ENCODE measurements around the gene PPP1R11.

PPP1R11 gene

GRCh38 chr6:30062471-30063178, 4.4 kb upstream of the PPP1R11 start:
- no peak for DNase-seq

GRCh38 chr6:30063315-30063714, 3.7 kb upstream of the PPP1R11 start:
- no peak for DNase-seq

DNA sequence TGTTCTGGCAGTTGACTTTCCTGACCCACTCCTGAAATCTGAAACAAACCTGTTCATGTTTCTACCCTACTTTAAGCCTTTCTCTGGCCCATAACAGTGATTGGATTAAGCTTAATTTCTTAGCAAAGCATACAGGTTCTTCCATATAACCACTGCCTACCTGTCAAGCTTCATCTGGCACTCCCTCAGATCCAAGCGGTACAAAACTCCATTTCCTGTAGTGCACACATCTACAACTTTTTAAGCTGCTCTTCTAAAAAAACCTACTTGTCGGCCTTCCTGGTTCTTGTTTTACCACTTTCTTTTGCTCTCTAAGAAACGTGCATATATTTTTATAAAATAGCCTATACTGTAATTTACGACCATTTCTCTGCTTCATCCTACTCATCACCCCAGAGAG, 916 bp upstream of the PPP1R11 start:
- DNase-seq = no peak

- no peak for DNase-seq
Observed at GRCh38 chr6:30067460-30068139, 602 bp downstream of the PPP1R11 start.

GRCh38 chr6:30071081-30071818, 4.3 kb downstream of the PPP1R11 start:
- no peak for DNase-seq

DNA sequence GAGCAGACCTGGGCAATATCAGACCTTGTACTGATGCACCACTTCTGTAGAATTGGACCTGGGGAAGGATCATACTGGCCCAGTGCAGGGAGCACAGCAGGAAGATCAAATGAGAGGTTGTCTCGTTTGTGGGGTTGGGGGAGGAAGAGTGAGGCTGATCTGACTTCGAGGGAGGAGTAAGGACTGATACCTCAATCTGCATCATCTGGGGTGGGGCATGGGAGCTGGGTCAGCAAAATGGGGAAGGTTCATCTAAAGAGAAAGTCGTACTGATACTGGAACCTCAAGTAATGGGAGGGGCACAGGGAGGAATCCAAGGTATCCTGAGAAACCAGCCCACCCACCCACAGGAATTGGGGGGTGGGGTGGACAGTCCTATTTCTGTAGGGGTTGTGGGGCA, 4.9 kb downstream of the PPP1R11 start:
- DNase-seq = no peak

DNA sequence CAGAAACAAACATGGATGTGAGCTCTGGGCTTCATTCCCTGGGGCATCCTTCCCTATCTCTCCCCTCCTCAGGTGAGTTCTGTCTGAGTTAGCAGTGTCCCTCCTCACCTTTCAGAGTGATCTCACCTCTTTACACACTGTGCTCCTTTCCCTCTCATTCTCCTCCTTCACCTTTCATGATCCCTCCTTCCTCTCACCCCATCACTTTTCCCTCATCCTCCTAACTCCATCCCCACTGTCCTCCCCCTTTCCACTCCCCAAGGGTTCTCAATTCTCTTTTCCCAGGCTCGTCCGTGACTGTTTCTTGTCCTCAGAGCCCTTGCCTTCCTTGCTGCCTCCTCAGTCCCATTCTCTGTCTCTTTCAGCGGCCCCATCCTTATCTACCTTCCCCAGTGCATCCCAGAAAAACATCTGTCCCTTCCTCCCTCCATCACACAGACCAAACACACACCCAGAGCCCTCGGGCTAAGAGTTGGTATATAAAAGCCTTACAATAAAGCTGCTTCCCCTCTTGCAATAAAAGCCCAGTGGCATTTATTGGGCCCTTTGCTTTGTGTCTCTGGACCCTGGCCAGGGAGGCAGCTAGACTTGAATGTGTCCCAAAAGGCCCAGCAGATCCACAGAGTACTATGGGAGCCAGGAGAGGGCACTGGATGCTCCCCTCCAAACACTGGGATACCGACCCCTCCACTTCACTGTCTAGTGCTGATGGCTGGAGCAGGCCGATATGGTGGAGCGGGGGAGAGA, 6.7 kb downstream of the PPP1R11 start:
- no peak for DNase-seq

DNA sequence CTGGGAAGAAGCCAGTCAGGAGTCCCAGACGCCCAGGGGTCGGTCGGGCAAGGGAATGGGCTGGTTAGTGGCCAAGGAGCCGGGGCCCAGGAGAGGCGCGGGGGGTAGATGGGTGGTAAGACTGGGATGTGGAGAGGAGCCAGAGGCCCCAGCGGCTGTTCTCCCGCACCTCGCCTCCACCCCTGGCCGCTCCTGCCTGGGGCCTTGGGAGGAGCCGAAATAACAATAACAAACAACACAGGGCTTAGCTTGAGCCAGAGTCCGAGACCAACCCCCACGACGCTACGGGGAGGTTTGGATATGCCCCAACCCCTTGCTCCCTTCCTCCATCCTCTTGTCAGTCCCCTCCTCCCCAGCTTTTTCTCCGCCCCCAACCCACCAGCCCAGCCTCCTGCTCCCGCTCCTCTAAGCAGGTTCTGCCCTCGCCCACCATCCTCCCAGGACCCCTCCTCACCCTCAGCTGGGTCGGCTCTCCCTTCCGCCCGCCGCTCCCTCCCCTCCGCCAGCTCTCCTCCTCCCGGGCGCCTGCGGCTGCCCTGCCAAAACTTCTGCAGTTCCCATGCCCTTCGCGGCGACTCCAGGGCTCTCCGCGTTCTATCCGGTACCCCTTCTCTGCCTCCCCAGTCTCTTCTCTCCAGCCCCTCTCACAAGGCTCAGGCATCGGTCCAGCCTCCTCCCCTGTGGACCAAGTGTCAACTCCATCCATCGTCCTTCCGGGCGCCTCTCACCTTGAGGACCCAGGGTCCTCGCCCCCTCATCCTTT, 7.5 kb downstream of the PPP1R11 start:
- DNase-seq = no peak

DNA sequence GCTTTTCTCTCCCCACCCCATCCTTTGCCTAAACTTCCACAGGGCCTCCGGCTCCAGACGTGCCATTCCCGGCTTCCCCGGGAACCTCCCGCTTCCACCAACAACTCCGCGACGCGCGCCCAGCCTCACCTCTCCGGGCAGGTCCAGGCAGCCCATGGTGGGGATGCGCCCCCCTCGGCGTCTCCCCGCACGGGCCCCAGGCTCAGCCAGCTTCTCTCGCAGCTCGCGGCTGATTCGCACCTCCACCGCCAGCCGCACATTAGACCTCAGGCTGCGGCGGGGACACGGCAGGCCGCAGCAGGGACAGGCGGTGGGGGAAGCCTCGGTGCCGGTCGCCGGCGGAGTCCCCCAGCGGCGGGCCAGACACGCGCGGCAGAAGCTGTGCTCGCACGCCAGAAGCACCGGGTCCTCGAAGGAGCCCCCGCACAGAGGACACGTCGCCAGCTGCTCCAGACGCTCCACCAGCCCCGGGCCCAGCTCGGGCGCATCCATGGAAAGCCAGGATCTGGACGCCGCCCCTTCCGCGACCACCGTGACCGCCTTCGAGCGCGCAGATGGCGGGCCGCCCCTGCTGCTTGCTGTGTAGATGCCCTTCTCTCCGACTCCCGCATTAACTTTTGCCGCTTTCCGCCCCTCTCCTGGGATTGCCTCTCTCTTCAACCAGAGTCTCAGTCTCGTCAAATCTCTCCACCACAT, 8.2 kb downstream of the PPP1R11 start, which contains the start of gene RNF39:
RNF39 (minus strand) TSS at position 676 of the 696 bp plus-strand sequence; CDS start at position 492, 184 bp downstream.
- no peak for DNase-seq

GRCh38 chr6:30075790-30076732, 9.1 kb downstream of the PPP1R11 start:
- DNase-seq = no peak

DNA sequence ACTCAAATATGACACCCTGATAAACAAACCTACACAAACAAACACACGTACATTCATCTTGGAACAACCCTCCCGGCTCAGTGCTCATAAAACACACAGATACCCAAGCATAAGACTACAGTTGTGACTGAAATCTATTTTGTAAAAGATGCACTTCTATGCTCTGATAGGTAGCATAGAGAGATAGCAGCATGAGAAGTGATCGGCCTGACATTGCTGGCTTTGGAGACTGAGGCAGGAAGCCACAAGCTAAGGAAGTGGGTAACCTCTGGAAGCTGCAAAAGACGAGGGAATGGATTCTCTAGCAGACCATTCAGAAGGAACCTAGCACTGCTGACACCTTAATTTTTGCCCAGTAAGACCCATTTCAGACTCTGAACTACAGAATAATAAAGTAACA, 10.2 kb downstream of the PPP1R11 start:
- no peak for DNase-seq

- no peak for DNase-seq
Observed at GRCh38 chr6:30087876-30088275, 20.9 kb downstream of the PPP1R11 start.

DNA sequence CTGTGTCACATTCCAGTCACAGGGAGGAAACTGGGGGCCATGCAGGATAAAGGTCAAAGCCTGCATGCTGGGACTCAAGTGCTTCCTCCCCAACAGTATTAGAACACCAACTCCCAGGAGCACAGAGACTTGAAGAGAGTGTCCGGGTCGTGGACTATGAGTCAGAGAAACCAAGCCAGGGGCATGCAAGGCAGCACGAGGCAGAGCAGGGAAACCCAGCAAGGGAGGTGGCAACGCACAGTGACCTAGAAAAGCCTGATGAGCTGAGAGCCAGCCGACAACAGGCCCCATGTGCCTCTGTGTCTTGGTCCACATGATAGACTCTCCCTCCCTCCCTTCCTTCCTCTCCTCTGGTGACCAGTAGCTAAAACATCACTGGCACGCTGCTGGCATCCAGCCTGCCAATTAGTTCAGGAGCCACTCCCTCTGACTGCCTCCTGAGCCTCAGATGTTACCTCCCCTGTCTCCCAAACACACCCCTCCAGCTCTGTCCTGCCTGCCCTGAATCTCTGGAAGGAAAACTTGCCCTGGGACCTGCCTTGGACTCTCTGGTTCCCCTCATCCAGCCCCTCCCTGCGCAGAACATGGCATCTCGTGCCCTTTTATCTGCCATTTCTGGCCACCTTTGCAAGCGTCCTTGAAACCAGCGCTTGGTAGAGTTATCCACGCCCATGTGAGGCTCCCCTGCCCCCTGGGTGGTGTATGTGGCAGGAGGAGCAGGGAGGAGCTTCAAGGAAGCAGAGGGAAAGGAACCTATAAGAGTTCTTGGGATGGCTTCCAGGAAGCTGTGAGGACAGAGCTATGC, 24.8 kb downstream of the PPP1R11 start:
- DNase-seq = no peak

DNA sequence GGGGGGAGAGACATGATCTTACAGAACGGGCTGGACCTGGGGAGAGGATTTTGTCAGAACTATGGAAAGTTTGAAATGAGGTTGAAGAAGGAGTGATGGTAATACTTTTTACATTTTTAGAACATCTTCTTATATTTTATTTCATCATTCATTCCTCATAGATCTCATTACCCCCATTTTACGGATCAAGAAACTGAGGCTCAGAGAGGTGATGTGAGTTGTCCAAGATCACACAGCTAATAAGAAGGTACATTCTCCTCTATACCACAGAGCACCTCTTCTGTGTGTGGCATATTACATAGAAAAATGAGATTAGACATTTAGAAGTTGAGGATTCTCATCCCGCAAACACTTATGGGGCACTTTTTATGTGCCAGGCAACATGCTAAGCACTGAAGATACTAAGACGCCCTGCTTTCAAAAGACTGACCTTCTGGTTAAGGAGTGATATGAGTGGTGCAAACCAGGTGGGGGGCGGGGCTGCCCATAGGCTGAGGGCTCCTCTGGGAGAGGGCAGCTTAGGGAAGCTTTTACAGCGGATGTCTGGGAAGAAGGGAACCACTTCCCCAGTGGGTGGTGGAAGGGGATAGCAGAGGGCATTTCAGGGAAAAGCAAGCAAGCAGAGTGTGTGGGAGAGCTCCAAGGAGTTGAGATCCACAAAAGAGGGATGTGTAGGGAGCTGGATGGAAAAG, 26.0 kb downstream of the PPP1R11 start:
- DNase-seq = no peak

DNA sequence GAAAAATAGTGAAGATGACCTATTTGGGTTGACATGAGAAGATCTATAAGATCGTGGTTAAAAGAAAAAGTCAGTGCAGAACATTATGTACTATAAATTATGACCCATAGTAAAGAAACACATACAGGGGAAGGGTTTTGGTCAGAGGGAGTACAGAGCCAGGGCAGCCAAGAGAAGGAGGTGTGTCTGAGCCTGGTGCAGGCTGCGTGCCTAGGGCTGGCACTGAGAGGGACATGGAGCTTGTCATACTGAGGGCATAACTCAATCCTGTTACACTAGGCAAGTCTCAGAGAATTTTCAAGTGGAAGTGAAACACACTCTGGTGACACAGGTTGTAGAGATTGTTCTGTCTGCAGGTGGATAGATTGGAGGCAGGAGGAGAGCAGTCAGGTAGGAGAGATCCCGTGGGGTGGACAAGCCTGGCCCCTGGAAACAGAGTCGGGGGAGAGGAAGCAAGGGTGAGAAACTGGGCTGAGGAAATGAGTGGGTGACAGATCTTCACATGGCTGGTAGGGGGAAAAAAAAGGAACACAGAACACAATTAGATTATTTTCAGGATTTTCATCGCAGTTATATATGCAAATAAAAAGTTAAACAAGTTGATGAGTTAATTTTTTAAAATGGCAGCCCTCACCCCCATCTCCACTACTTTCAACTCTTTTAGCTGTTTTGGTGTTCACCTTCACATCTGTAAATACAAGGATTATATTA, 27.1 kb downstream of the PPP1R11 start:
- no peak for DNase-seq

- DNase-seq = no peak
Observed at GRCh38 chr6:30096829-30097228, 29.8 kb downstream of the PPP1R11 start.

GRCh38 chr6:30097902-30098768, 31.1 kb downstream of the PPP1R11 start:
- DNase-seq = no peak

All from NK-92 treated with Interleukin-12 subunit alpha and Interleukin-12 subunit beta, amount 100 ng/mL, for 24 hours (cell line).